Uterus (tissue), 4 donors: Measurements from ENCODE around the gene EMC10. TPM values are rescaled to one million over a fixed set of nuclear protein-coding genes. Genes with fewer than 3 reads are reported as not detected.

ENCODE experiments used
- DNase-seq, 2 donors: peaks; one replicate each; pipeline ENCODE4 v3.0.0-alpha.2; 2019 to 2020
- H3K27ac ChIP-seq, 2 donors: fragments of 200-600 bp; sonication (generic); 1 replicate in 1 of 2; 2 replicates in 1 of 2; pipeline ENCODE4 v1.5.1; 2016 to 2018
- H3K27me3 ChIP-seq, 2 donors: fragments of 200-600 bp; sonication (generic); one replicate each; pipeline ENCODE4 v1.5.1; 2018 to 2019; ENCODE audit warnings: control low read depth in 1 of 2
- H3K36me3 ChIP-seq, 2 donors: fragments of 200-600 bp; sonication (generic); one replicate each; pipeline ENCODE4 v1.5.1; 2019; ENCODE audit warnings: control low read depth in 1 of 2
- H3K4me1 ChIP-seq, 2 donors: fragments of 200-600 bp; sonication (generic); one replicate each; pipeline ENCODE4 v1.5.1; 2018 to 2019; ENCODE audit warnings: control low read depth in 1 of 2
- H3K4me3 ChIP-seq, 2 donors: fragments of 200-600 bp; sonication (generic); 1 replicate in 1 of 2; 2 replicates in 1 of 2; pipeline ENCODE4 v1.5.1; 2018 to 2019; ENCODE audit warnings: mild to moderate bottlenecking in 1 of 2
- H3K9me3 ChIP-seq, 2 donors: fragments of 200-600 bp; sonication (generic); one replicate each; pipeline ENCODE4 v1.5.1; 2019; ENCODE audit warnings: control low read depth in 1 of 2
- CTCF ChIP-seq, 4 experiments: fragments of 200-600 bp in 2 of 4; fragments of 450-650 bp in 2 of 4; sonication (generic) in 2 of 4; IDR thresholded peaks; one replicate each; pipeline ENCODE4 v1.5.1; 2016 to 2019; ENCODE audit warnings: antibody characterized with exemption in 4 of 4, mild to moderate bottlenecking in 2 of 4, moderate library complexity in 1 of 4
- POLR2A ChIP-seq, 2 donors: fragments of 450-650 bp; IDR thresholded peaks; one replicate each; pipeline ENCODE4 v1.6.1; 2016; ENCODE audit warnings: antibody characterized with exemption in 2 of 2, mild to moderate bottlenecking in 1 of 2, moderate library complexity in 1 of 2
- intact Hi-C: fragments of 100-400 bp; cut with DNase I; formaldehyde crosslinking; loops from one replicate; pipeline ENCODE4 v1.15.1; 2023; ENCODE audit warnings: low total_unique reads
- total RNA-seq, 4 donors: library from RNA; depleted of rRNA in 3 of 4; stranded (reverse); fragments of >200 nt in 3 of 4; gene quantifications; one replicate each; pipeline versions ENCODE4 v1.1.0 to v1.2.4, GENCODE V29; 2014 to 2023
- donor health status: DM: yes; HTN: yes; CAD: no.

Gene EMC10
- total RNA-seq, 4 donors from 2014 or later: 30.5 to 121 (median 45.8) TPM

GRCh38 chr19:50501568-50502475 lies 25.5 kb downstream of the EMC10 start:
- H3K4me1 ChIP-seq: no peaks in the 10 kb centered on the region
- no peaks in the 10 kb centered on the region for H3K9me3 ChIP-seq
- H3K27ac ChIP-seq: no peak overlapping the region
- intact Hi-C loops: no loop called here
- no peaks in the 10 kb centered on the region for H3K36me3 ChIP-seq
- no peaks in the 10 kb centered on the region for H3K27me3 ChIP-seq
- no peak for DNase-seq
- TF ChIP-seq POLR2A (IDR thresholded peaks at IDR 0.05) (no peak), CTCF (IDR thresholded peaks at IDR 0.05) (no peak)
- no peak overlapping the region for H3K4me3 ChIP-seq

- no peak for TF ChIP-seq CTCF (IDR thresholded peaks at IDR 0.05)
- TF ChIP-seq POLR2A (IDR thresholded peaks at IDR 0.05): no peak
- intact Hi-C loops: no loop called here
- DNase-seq: no peak
- Histone ChIP-seq H3K27me3 (no peaks in the 10 kb centered on the region), H3K9me3 (no peaks in the 10 kb centered on the region), H3K4me3 (no peak overlapping the region), H3K4me1 (peaks cover 0 to 7% of the 10 kb centered on the region in 2 donors), H3K27ac (no peak overlapping the region), H3K36me3 (no peaks in the 10 kb centered on the region)
Measured at GRCh38 chr19:50505856-50506611, 29.7 kb downstream of the EMC10 start.

- intact Hi-C loops: no loop called here
- H3K9me3 ChIP-seq: no peaks in the 10 kb centered on the region
Measured at GRCh38 chr19:50506700-50507099, 30.4 kb downstream of the EMC10 start.

GRCh38 chr19:50507376-50507775 lies 31.1 kb downstream of the EMC10 start:
- Histone ChIP-seq H3K27me3 (no peaks in the 10 kb centered on the region), H3K4me1 (peaks cover 0 to 7% of the 10 kb centered on the region in 2 donors), H3K36me3 (no peaks in the 10 kb centered on the region), H3K27ac (no peak overlapping the region), H3K4me3 (no peak overlapping the region), H3K9me3 (no peaks in the 10 kb centered on the region)
- DNase-seq: no peak
- TF ChIP-seq CTCF (IDR thresholded peaks at IDR 0.05): no peak
- intact Hi-C loops: no loop called here

More at GRCh38 chr19:50506700-50507099, 30.4 kb downstream of the EMC10 start:
- TF ChIP-seq POLR2A (IDR thresholded peaks at IDR 0.05): no peak
- TF ChIP-seq CTCF (IDR thresholded peaks at IDR 0.05): no peak
- peaks cover 0 to 7% of the 10 kb centered on the region in 2 donors for H3K4me1 ChIP-seq
- no peak overlapping the region for H3K27ac ChIP-seq
- no peak for DNase-seq
- H3K4me3 ChIP-seq: no peak overlapping the region
- H3K36me3 ChIP-seq: no peaks in the 10 kb centered on the region
- no peaks in the 10 kb centered on the region for H3K27me3 ChIP-seq

- intact Hi-C loops: no loop called here
- H3K4me1 ChIP-seq: peaks cover 0 to 7% of the 10 kb centered on the region in 2 donors
- H3K36me3 ChIP-seq: no peaks in the 10 kb centered on the region
- no peak overlapping the region for H3K4me3 ChIP-seq
- DNase-seq: no peak
- H3K27ac ChIP-seq: no peak overlapping the region
- H3K9me3 ChIP-seq: no peaks in the 10 kb centered on the region
- TF ChIP-seq POLR2A (IDR thresholded peaks at IDR 0.05) (no peak), CTCF (IDR thresholded peaks at IDR 0.05) (no peak)
- no peaks in the 10 kb centered on the region for H3K27me3 ChIP-seq
Measured at GRCh38 chr19:50508843-50509190, 32.5 kb downstream of the EMC10 start.
